SH-SY5Y (cell line): Measurements from ENCODE around the gene NOX3.

Experiments used
- GATA2 ChIP-seq: IDR thresholded peaks from 2 replicates; pipeline ENCODE4 v1.6.1; 2011; ENCODE audit warnings: mild to moderate bottlenecking, low read depth, low read length
- GATA3 ChIP-seq: IDR thresholded peaks from 2 replicates; pipeline ENCODE4 v1.6.1; 2011; ENCODE audit warnings: low read depth, mild to moderate bottlenecking, low read length, moderate library complexity

GRCh38 chr6:155372256-155372655 is 83.4 kb downstream of the NOX3 start:
- TF ChIP-seq GATA2 (no peak), GATA3 (no peak)
